HG03439 (cell line): ENCODE data around the gene PPP1R13B.
"Not testable (repeated sequence)": the region's sequence is repeated elsewhere in the genome, so short reads cannot be mapped to it uniquely, and the experiment has no call there.

Source experiments
- ATAC-seq: cut with Tn5 transposase; IDR thresholded peaks from one replicate; pipeline ENCODE4 v1.9.1; 2021; ENCODE audit warnings: mild to moderate bottlenecking, moderate library complexity; ENCODE audit not compliant: unreplicated experiment

The PPP1R13B gene

GRCh38 chr14:103847451-103848174 is at the start of gene PPP1R13B:
TSS of gene PPP1R13B (minus strand) at chr14:103847575. CDS start at chr14:103847307, 268 bp downstream.
- ATAC-seq, result peak; percentile 89

GRCh38 chr14:103896578-103896977 is 49.2 kb upstream of the PPP1R13B start:
- no peak for ATAC-seq

- no peak for ATAC-seq
These were observed 47.3 kb upstream of the PPP1R13B start for GRCh38 chr14:103894723-103895059.

- no peak for ATAC-seq
These were observed 46.8 kb upstream of the PPP1R13B start for GRCh38 chr14:103894034-103894722.

- no peak for ATAC-seq
These were observed 44.9 kb upstream of the PPP1R13B start for GRCh38 chr14:103892247-103892646.

- no peak for ATAC-seq
These were observed 44.4 kb upstream of the PPP1R13B start for GRCh38 chr14:103891667-103892215.

- ATAC-seq, result no peak
These were observed 43.7 kb upstream of the PPP1R13B start for GRCh38 chr14:103890821-103891666.

GRCh38 chr14:103890052-103890371 is 42.6 kb upstream of the PPP1R13B start:
- ATAC-seq, result no peak

GRCh38 chr14:103889313-103890051 is 42.1 kb upstream of the PPP1R13B start:
- no peak for ATAC-seq

- not testable (repeated sequence) for ATAC-seq
These were observed 41.6 kb upstream of the PPP1R13B start for GRCh38 chr14:103889002-103889312.

GRCh38 chr14:103887557-103888115 is 40.3 kb upstream of the PPP1R13B start:
- ATAC-seq, result no peak

- no peak for ATAC-seq
These were observed 39.8 kb upstream of the PPP1R13B start for GRCh38 chr14:103887170-103887501.

- no peak for ATAC-seq
These were observed 39.2 kb upstream of the PPP1R13B start for GRCh38 chr14:103886304-103887169.

GRCh38 chr14:103885509-103885932 is 38.1 kb upstream of the PPP1R13B start:
- no peak for ATAC-seq

GRCh38 chr14:103884854-103885253 is 37.5 kb upstream of the PPP1R13B start:
- ATAC-seq, result no peak

- no peak for ATAC-seq
These were observed 35.8 kb upstream of the PPP1R13B start for GRCh38 chr14:103883263-103883523.

- no peak for ATAC-seq
These were observed 35.3 kb upstream of the PPP1R13B start for GRCh38 chr14:103882503-103883262.

GRCh38 chr14:103881268-103882201 is 34.2 kb upstream of the PPP1R13B start:
- ATAC-seq, result no peak
